GM21381 (cell line): ENCODE measurements around the gene AGMO.

Source experiments
- ATAC-seq: cut with Tn5 transposase; IDR thresholded peaks from one replicate; pipeline ENCODE4 v1.9.1; 2021; ENCODE audit warnings: mild to moderate bottlenecking, moderate library complexity; ENCODE audit not compliant: unreplicated experiment

The AGMO gene

DNA sequence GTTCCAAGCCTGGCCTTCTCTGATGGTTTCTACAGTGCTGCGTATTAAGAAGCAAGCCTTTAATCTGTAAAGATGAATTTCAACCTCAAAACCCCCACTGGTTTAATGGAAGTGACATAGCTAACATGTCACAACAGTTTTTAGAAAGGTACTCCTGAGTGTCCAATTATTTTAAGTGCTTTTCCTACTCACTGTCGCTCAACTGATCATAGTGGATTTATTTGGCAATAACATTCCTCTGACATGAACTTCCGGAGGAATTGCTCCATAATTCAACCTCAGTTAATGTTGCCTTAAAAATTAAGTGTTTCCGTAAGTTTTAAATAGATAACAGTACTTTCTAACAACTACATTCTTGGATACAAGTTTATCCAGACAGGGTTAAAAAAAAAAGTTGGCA, 57.5 kb downstream of the AGMO start:
- no peak for ATAC-seq

DNA sequence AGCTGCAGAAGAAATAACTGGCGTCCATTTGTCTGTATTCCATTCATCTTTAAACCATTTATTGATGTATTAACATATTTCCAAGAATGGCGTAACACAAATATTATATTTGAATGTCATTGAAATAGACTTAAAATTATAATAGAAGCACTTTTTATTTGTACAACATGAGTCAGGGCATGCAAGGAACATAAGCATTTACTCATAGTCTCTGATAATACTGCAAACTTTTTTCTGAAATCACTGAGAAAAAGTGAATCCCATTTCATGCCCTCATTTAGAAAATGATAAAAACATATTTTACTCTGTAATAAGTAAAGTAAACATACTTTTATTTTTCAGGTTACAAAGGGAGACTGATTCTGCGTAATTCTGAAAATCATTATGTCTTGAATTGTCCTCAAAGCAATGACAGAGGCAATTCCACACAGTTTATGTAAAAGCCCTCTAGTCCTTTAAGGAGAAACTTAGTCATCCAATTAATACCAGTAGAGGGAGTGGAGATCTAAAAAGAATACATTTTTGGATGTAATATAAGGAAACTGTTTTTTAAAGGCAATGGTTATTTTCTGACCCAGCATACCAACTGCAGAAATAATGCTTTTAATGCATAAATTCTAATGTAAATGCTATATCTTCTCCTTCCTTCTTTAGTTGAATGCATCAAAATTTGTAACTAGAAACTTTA, 58.1 kb downstream of the AGMO start:
- ATAC-seq, result no peak

DNA sequence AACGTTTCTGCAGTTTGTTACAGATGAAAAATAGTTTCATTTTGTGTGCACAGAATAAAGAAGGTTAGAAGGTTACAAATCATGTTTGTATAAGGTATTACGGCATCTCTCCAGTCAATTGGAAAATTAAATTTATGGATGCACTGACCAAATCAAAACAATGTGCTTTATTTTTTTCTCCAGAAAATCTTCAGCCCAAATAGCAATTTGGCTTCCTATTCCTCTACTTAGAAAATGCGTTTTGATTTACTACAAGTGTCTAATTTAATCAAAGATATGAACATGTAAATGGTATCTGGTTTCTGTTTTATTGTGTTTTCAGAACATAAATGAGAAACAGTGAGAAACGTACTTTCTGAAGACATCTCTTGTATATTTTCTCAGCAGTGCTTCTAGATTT, 63.4 kb downstream of the AGMO start:
- no peak for ATAC-seq

DNA sequence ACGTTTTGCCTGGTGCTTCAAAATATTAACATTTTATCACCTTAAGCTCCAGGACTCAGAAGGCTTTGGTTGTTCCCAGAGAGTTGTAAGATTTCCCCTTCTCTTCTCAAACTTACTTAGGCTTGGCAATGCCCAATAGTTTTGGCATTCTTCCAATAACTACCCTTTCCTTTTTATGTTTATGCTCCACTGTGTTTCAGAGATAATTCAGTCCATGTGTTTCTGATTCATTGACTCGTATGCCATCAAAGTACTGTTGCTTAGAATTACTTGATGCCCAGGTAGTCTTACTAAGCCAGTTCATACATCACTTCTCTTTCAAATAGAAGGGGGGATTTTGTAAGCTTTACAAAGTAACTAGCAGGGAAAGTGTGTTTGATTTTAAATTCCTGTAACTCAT, 66.6 kb downstream of the AGMO start:
- no peak for ATAC-seq

DNA sequence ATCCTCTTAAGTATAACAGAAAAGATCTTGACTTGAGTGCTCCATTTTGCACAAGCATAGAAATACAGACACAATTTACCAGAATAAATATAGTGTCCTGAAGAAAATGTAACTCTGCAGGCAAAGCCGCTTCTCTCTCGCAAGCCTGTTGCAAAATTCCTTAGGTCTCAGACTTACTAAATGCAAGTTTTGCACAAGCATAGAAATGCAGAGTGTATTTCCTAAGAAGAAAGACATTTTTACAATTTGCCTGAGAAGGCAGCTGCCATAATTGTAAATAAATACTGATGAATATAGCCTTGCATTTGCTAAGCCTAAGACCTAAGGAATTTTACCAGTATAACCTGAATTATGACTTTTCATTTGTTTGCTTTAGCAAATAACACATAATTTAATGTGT, 67.1 kb downstream of the AGMO start:
- ATAC-seq, result no peak

DNA sequence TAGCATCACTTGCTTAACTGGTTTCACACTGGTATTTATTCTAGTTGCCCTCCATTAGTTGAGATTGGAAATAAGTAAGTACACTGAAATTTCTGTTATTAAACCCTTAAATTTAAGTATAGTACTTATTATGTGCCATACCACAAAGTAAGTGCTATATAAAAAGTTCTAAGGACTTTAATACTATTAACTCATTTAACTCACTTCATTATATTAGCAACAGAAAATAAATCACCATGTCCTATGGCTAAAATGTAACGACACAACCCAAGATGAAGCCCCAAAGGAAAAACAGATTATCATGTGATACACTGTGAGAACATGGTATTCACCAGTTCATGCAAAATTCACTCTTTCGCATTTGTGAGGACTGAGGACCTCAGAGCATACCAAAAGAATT, 70.5 kb downstream of the AGMO start:
- no peak for ATAC-seq

DNA sequence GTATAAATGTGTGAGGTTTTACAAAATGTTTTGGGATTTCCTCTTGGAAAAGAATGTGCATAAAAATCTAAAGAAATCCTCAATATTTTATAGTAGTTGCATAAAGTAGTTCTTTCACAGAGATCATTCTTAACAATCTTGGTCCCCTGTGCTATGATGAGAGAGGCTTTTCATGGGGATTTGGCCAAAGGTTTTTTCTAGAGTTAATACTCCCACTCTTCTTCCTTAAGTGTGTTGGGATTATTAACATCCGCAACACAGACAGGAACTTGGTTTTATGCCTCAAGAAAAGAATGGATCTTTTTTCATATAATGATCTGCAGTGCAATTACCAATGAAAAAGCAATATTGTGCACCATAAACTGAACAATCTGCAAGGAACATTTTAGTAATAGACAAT, 71.5 kb downstream of the AGMO start:
- ATAC-seq, result no peak

DNA sequence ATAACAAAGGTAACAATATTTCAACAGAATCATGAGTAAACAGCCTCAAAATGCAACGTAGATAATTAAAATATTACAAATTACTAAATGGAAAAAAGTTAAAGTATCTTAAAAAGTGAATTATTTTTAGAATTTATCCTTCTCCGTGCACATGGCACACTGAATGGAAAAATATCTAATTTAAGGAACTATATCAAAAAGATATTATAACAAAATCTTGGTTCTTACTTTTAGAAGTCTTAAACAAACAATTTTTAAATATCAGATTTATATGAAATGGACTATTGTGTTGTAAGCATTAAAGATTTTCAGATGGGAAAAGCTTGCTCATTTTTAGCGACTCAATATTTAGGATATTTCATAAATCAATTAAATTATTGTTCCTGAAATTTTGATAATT, 72.0 kb downstream of the AGMO start:
- ATAC-seq, result no peak

DNA sequence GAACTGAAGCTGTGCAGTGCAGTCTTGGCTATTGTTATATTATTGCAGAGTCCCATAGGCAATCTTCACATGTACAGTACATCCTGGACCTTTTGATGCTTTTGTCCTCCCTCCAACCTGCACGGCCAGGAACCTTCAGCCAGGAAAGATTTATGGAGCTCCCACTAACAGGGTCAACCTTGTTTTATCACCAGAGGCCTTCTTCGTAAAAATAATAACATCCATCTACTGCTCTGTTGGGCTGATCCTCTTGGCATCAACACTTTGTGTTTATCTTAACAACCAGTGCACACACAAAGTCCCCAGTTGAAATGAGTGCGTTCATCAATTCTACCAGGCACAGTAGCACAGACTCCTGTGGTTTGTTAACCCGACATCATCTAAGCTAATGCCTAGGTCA, 72.4 kb downstream of the AGMO start:
- no peak for ATAC-seq

DNA sequence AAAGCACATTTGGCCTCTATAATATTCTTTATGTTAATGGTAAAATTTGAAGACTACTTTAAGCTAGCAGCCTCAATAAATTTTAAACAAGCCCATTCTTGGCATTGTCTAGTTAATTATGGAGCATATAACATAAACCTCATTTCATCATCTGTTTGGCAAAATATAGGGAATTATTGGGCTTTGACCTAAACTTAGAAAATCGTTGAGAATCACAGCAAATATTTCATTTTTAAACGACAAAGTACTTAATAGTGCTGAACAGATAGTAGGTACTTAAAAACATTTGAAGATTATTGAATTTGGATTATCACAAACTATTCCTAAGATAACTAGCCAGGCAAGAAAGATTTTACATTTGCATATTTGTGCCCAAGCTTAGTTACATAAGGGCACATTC, 73.4 kb downstream of the AGMO start:
- no peak for ATAC-seq

DNA sequence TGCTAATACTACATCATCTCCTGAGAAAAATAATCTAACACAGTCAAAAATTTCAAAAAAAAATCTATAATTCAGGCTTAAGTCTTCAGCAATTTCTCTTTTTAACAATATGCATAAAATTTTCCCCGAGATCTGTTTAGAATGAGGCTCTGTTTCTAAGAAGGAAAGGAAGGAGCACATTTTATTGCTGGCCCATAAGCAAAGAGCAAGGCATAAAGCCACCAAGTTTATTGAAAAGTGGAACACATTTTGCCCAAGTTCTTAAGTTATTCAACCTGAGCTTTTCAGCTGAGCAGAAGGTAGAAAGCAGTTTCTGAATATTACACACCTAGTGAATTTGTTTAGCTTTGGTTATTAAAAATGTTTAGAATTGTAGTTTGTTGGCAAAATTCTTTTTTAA, 73.9 kb downstream of the AGMO start:
- no peak for ATAC-seq

DNA sequence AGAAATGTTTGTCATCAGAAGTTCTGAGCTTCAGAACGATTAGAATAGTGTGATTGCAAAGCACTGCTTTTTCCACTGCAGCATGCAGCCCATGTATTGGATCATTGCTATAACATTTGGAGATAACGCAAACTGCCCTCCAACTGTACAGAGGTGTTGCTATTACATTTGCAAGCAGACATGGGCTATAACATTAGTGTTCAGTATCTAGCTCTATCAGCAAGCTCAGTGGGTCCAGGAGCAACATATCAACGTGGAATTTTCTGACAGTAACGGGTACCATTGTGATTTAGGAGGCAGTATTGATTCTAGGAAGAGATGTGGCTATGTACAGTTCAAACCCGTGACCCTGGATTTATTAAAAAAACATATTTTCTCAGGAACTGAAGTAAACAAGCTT, 75.8 kb downstream of the AGMO start:
- no peak for ATAC-seq

DNA sequence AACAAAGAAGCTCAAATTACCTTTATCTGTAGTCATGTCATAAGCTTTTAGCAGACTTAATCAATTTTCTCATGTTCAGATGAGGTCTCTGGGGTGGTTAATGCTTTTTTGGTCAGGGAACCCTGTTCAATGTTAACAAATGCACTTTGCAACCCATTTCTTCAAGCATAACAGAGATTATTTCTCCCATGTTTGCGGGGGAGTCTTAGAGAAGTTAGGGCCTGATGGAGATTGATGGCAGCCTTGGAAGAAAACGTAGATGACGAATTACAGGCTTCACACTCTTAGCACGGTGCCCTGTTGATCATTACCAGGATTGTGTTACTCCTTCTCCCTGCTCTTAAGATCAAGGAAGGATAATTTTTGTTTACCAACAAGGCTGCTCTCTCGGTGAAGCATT, 76.4 kb downstream of the AGMO start:
- no peak for ATAC-seq

DNA sequence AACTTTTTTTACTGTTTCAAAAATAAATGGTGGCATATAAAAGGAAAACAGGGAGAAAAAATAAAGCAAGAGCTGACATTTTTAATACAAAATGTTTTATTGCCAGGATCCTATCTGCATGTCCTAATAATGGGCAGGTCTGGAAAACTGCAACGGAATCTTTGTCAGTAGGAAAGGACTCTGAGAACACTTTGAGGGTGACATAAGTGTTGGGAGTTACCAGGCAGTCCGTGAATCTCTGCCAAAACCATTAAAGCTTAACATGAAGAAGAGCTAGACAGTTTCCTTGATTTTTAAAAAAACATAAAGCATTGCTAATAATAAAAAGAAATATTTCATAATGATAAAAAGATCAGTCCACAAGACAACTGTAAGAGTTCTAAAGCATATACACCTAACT, 80.7 kb downstream of the AGMO start:
- no peak for ATAC-seq

DNA sequence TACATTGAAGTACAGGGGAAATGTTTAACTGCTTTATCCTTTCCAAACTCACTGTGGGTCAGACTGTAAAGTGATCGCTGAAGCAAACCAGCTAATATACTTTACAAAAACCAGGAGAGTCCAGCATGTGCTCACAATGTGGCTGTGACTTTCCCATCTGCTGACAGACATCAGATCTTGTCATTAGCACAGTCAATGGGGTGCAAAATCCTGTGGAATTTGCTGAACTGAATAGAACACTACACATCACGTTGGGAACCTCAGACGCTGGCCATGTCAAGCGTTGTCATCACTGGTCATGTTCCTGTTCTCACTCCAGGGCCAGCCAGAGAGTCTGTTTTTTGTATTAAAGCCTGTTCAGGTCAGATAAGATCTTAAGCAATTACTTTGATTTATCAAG, 83.4 kb downstream of the AGMO start:
- ATAC-seq, result no peak

DNA sequence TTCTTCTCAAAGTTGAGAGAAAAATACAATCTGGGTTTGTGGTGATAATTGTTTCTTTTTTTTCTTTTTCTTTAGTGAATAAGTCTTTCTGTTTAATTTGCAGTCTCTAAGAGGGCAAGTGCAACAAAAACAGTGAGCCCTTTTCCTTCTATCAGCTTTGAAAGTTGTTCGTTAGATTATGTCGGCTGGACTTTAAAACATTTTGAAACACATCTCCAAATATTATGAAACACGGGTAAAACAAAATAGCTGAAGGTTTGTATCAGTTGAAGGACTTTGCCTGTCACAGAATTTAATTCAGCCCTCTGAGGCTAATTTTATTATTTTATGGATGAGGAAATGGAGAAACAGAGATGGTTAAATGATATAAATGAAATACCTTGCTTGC, 85.3 kb downstream of the AGMO start:
- no peak for ATAC-seq

DNA sequence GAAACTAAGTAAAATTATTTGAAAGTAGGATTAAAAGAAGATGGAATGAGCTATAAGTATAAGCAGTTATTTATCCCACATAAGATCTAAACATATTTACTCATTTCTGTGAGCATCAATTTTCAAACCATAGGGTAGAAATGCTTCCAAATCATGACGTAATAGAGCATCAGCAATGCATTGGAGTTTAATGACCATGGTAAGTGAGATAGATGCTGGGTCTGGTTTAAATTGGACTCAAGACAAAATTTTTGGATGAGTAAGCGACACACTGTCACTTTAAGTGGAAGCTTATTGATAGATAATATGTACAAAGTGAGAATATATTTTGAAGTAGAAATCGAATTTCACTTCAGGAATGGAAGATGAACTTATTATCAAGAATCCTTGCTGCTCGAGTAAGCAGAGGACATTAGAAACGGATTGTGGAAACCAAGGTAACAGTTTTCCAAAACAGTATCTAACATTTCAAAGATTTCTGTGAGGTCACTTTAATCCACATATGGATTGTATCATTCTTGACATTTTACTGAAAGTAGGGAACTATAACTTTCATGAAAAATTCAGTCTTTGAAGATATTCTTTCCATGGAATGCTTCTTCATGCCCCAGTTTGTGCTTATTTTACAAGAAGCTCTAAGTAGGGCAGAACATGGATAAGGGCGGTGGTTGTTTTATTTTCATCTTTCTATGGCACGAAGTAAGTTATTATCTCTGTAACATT, 85.8 kb downstream of the AGMO start:
- no peak for ATAC-seq

DNA sequence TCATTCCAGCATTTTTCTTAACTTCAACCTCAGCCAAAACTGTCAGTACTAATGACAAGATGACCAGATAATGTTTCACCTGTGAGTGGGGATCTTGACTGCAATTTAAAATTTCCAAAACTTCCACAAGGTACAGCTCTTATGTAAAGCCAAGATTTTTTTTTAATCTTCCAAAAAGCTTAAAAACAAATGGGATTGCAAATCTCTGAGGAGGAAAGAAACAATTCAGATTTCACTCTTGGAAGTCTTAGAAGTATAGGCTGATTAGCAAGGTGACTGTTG, 90.2 kb downstream of the AGMO start:
- ATAC-seq, result no peak

DNA sequence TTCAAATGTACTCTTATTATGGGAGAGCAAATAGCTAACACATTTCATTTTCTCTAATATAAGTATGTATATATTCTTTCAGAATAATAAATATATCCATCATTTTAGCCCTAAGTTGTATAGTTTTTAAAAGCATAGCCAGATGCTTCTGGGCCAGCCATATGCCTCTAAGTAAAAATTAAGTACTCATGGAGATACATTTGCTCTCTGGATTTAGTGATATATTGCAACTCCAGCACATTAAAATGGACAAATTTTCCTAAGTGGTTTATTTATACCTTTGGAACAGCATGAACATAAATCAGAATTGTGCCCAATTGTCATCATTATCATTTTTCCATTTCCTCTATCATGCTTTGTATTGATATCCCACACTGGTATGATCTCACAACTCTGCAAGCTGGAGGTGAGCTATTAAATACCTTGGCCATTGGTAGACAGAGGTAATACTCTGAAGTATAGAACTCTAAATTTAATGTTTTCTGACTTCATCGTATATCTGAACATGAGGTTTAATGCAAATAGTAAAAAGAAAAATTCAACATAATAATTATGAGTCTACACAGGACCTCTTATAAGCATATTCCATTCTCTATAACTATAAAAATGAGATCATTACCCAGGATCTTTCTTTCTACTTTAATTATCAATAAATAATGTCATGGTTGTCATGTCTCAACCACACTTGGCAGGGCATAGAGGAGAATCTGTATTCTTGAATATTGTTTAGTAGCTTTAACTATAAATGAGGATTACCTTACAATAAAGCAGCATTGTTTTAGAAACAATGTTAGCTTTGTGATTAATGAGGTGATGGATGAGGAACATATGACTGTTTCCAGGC, 90.8 kb downstream of the AGMO start:
- no peak for ATAC-seq

DNA sequence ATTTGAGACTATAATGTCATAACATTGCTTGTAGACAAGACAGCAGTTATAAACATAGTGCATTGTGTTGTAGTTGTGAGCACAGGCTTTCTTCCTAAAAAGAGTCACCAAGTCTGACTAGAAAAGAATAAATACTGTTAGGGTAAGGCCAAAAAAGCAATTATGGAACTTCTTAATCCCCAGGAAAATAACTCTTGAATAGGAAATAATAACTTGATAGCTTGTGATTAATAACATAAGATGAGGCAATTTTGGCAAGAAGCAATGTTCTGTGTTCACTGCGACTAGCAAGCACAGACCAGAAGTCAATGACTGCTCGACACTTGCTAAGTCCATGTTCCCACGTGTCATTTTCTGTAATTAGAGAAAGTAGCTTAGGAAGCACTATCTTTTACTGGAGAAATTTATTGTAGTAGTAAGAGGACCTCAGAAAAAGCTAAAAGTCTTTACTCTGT, 97.1 kb downstream of the AGMO start:
- ATAC-seq, result no peak

DNA sequence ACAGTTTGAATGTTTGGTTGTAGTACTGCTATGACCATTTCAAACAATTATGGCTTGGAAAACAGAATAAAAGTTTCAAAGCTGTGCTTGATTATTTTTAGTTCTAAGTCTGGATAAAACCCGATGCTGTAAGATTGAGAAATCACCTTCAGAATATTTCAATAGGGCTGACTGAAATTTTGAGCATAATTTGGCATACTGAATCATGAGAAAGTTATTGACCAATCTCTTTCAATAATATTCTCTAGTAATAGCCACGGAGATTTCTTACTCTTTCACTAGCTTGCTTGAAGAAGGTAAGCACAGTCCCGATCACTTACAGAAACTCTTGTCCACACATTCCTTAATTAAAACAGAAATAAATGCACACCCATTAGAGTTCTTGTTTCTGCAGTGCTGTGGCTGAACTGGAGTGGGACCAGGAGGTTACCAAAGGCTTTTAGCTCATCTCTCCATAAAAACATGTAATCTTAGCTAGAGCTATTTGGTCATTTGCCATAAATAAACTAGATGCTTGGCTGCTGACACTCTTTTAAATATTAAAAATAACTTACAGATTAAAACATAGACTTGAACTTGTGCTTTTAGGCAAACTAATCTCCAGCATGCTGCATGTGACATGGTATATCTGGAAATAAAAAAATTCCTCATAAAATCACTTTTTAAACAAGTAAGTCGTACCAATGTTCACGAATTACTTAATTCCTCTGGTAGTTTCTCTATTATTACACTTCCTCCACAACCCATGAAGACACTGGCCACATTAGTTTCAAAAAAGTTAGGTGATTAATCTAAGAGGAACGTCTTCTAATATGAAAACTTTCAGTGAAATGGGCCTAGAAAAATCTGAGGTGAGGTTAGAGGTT, 97.8 kb downstream of the AGMO start:
- no peak for ATAC-seq
